Right lobe of liver (tissue), 6 donors: ENCODE data around the gene GGACT. TPM values are rescaled to one million over a fixed set of nuclear protein-coding genes. Genes with fewer than 3 reads are reported as not detected.
"Not testable (repeated sequence)": the region's sequence is repeated elsewhere in the genome, so short reads cannot be mapped to it uniquely, and the experiment has no call there.

ENCODE experiments used
- ATAC-seq, 4 donors: fragments of 200-7000 bp; cut with Tn5 transposase; one replicate each; pipeline ENCODE4 v1.9.1; 2020; ENCODE audit warnings: mild to moderate bottlenecking in 4 of 4, moderate library complexity in 4 of 4
- DNase-seq, 3 donors: peaks; one replicate each; pipeline ENCODE4 v3.0.0-alpha.2; 2020
- H3K27ac ChIP-seq, 3 donors: fragments of 200-600 bp; one replicate each; pipeline ENCODE4 v1.8.0; 2022
- H3K27me3 ChIP-seq, 2 donors: fragments of 200-600 bp; one replicate each; pipeline ENCODE4 v1.8.0; 2022
- H3K36me3 ChIP-seq, 4 donors: fragments of 200-600 bp; sonication (generic) in 1 of 4; one replicate each; pipeline versions ENCODE4 v1.5.1 to v1.8.0; 2017 to 2022; ENCODE audit warnings: control low read depth in 1 of 4
- H3K4me1 ChIP-seq, 4 donors: fragments of 200-600 bp; sonication (generic) in 1 of 4; one replicate each; pipeline versions ENCODE4 v1.5.1 to v1.8.0; 2017 to 2022; ENCODE audit warnings: control low read depth in 1 of 4
- H3K4me3 ChIP-seq, 3 donors: fragments of 200-600 bp; one replicate each; pipeline ENCODE4 v1.8.0; 2022
- H3K9me3 ChIP-seq, 4 donors: fragments of 200-600 bp; sonication (generic) in 1 of 4; one replicate each; pipeline versions ENCODE4 v1.5.1 to v1.8.0; 2017 to 2022; ENCODE audit warnings: control low read depth in 1 of 4
- CTCF ChIP-seq, 4 donors: fragments of 200-600 bp in 3 of 4; fragments of 450-650 bp in 1 of 4; IDR thresholded peaks; one replicate each; pipeline versions ENCODE4 v1.5.1 to v1.8.0; 2016 to 2022; ENCODE audit warnings: antibody characterized with exemption in 4 of 4, mild to moderate bottlenecking in 2 of 4
- POLR2A ChIP-seq: fragments of 450-650 bp; IDR thresholded peaks from one replicate; pipeline ENCODE4 v1.6.1; 2017; ENCODE audit warnings: antibody characterized with exemption, mild to moderate bottlenecking
- WGBS: methylation state at CpG from one replicate; pipeline ENCODE4 v1.1.6; 2018; ENCODE audit warnings: low coverage, low lambda C conversion rate; ENCODE audit not compliant: insufficient coverage; ENCODE audit errors: missing lambda C conversion rate; 5-methylcytosine and 5-hydroxymethylcytosine counted together
- intact Hi-C, 2 donors: fragments of 100-400 bp; cut with DNase I; formaldehyde crosslinking; loops; one replicate each; pipeline versions ENCODE4 v1.11.2 to v1.14.1; 2022
- total RNA-seq, 6 experiments: library from RNA; depleted of rRNA in 2 of 6; stranded (reverse); fragments of >200 nt in 2 of 6; fragmentation: NEBNext Ultra II Directional in 3 of 6; extraction: Animal tissue kit (Norgen Biotek cat#: 25700) in 3 of 6; gene quantifications; one replicate each; pipeline versions ENCODE4 v1.1.0 to v1.2.4, GENCODE V29; 2016 to 2023
- donor health status: DM: no; HTN: yes; CAD: no.
- donor health status: DM: no; HTN: no; CAD: no.
- donor health status: DM: no; HTN: no; CAD: no.
- donor health status: DM: no; HTN: yes; CAD: no.
- donor health status: DM: no; HTN: yes; CAD: no.

GGACT gene
- total RNA-seq, 6 experiments from 2014 or later, result 4.7 to 9.0 (median 5.9) TPM

DNA sequence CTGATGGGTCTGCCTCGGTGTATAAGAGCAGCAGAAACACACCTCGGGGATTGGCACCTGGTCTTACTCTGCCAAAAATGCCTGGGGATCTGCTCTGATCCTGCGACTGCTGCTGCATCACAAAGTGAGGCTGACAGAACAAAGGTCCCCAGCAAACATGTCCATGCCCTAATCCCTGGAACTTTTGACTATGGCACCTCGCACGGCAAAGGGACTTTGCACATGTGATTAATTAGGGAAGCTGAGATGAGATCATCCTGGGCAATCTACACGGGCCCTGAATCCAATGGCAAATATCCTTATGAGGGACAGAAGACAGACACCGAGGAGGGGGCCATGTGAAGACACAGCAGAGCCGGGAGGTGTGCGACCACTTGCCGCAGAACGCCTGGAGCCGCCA lies 8.5 kb downstream of the GGACT start:
- TF ChIP-seq POLR2A, result no peak
- no peak for TF ChIP-seq CTCF (IDR thresholded peaks at IDR 0.05)
- Histone ChIP-seq H3K27me3 (no peaks in the 10 kb centered on the region), H3K36me3 (no peaks in the 10 kb centered on the region), H3K4me3 (no peak overlapping the region), H3K27ac (no peak overlapping the region), H3K9me3 (no peaks in the 10 kb centered on the region), H3K4me1 (no peaks in the 10 kb centered on the region)
- ATAC-seq, result no peak
- 94% methylated on average over 5 of the region's 12 CpGs for WGBS
- intact Hi-C loops, result no loop called here
- DNase-seq, result no peak

GRCh38 chr13:100577239-100577638 lies 11.3 kb downstream of the GGACT start:
- H3K4me1 ChIP-seq, H3K27ac ChIP-seq, ATAC-seq, H3K9me3 ChIP-seq, intact Hi-C loops, H3K27me3 ChIP-seq, DNase-seq, H3K36me3 ChIP-seq, H3K4me3 ChIP-seq: not testable (repeated sequence)
- WGBS, result 95% methylated on average over 3 of the region's 4 CpGs

DNA sequence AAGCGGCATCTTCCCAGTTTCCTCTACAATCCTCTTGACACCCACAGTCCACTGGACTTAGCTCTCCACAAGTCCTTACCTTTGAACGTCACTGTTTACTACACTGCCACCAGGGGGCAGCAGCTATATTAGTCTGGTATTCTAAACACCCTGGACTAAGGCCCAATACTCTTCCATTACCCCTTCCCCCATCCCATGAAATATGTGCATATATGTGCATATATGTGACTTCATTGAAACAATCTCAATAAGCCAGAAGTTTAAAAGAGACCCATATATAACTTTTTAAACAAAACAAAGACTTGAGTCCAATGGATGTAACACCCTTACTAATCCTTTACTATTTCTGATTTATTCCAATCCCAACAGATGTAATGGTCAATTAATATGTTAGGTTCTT lies 15.5 kb downstream of the GGACT start:
- peak; percentile 98 for ATAC-seq
- H3K4me3 ChIP-seq, result no peak overlapping the region
- no peak overlapping the region for H3K27ac ChIP-seq
- no peaks in the 10 kb centered on the region for H3K27me3 ChIP-seq
- intact Hi-C loops, result no loop called here
- H3K4me1 ChIP-seq, result peaks cover 0 to 5% (median 0%) of the 10 kb centered on the region in 4 donors
- WGBS, result 16% methylated on average over 2 of the region's 2 CpGs
- TF ChIP-seq CTCF (IDR thresholded peaks at IDR 0.05) (peak; percentile 73 to 85 (median 82)), POLR2A (no peak)
- peak; percentile 65 to 79 (median 72) for DNase-seq
- no peaks in the 10 kb centered on the region for H3K9me3 ChIP-seq
- H3K36me3 ChIP-seq, result no peaks in the 10 kb centered on the region

DNA sequence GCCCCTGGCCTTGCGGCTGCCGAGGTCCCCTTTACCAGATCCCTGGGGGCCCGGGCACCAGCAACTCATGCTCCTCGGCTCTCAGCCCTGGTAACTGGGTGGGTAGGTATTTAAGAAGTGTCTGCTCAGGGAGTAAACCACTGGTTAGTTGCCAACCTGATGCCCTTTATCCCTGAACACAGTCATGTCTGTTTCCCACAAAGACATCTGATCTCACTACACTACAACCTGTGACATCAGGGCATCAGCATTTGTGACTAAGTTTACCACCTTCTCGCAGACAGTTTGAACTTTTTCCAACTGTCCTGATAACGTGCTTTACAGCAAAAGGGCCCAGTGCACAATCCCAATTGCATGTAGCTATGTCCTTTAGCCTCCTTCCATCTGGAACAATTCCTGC lies 22.0 kb downstream of the GGACT start:
- Histone ChIP-seq H3K4me1 (peaks cover 0 to 20% (median 8%) of the 10 kb centered on the region in 4 donors), H3K4me3 (no peak overlapping the region), H3K9me3 (no peaks in the 10 kb centered on the region), H3K27me3 (no peaks in the 10 kb centered on the region), H3K27ac (no peak overlapping the region), H3K36me3 (no peaks in the 10 kb centered on the region)
- DNase-seq (no peak), ATAC-seq (no peak)
- 75% methylated on average over 4 of the region's 6 CpGs for WGBS
- intact Hi-C loops, result no loop called here
- TF ChIP-seq POLR2A (no peak), CTCF (IDR thresholded peaks at IDR 0.05) (no peak)

DNA sequence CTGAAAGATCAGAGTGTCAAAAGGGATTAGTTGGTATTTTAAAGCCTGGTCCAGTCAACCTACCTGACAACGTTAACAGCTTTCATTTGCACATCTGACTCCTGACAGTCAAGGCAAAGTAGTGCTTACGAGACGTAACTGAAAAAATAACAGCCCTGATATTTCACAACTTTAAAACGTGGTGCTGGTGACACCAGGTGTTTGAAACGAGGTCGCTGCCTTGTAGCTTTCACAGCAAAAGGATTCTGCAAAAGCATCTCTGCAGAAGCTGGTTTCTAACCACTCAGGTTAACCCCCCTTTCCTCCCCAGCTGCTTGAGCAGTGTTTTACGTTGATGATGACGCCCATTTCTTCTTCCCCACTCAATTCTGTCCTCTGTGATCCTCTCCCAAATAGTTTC lies 23.3 kb downstream of the GGACT start:
- Histone ChIP-seq H3K36me3 (no peaks in the 10 kb centered on the region), H3K27me3 (no peaks in the 10 kb centered on the region), H3K9me3 (no peaks in the 10 kb centered on the region), H3K4me3 (no peak overlapping the region), H3K27ac (peak overlapping the region in 2 of 3 donors; percentile 30 to 34), H3K4me1 (peaks cover 0 to 33% (median 15%) of the 10 kb centered on the region in 4 donors)
- no peak for TF ChIP-seq POLR2A
- peak in 1 of 4 donors; percentile 33 for TF ChIP-seq CTCF (IDR thresholded peaks at IDR 0.05)
- DNase-seq, result no peak
- peak; percentile 58 to 72 (median 64) for ATAC-seq
- intact Hi-C loops, result no loop called here
- WGBS, result 33% methylated on average over 8 of the region's 8 CpGs
